Glomerular endothelial cell (primary cell): ENCODE results near the gene ARL4A. TPM values are rescaled to one million over a fixed set of nuclear protein-coding genes. Genes with fewer than 3 reads are reported as not detected.

Experiments used
- DNase-seq: peaks from one replicate; pipeline ENCODE4 v3.0.0-alpha.2; 2011; ENCODE audit warnings: low read depth, low spot score; ENCODE audit errors: extremely low read depth
- total RNA-seq: library from RNA; depleted of rRNA; stranded (reverse); fragments of >200 nt; gene quantifications from 2 replicates; pipeline ENCODE4 v1.2.3, GENCODE V29; 2015

The ARL4A gene
- total RNA-seq, 1 donor from 2014 or later = 29.1 TPM

GRCh38 chr7:12695965-12696364 lies 8.5 kb downstream of the ARL4A start:
- DNase-seq = no peak

GRCh38 chr7:12699299-12699698 lies 11.9 kb downstream of the ARL4A start:
- no peak for DNase-seq

GRCh38 chr7:12701433-12701832 lies 14.0 kb downstream of the ARL4A start:
- no peak for DNase-seq

- no peak for DNase-seq
Observed at GRCh38 chr7:12703881-12704280, 16.4 kb downstream of the ARL4A start.

- DNase-seq = no peak
Observed at GRCh38 chr7:12705878-12706277, 18.4 kb downstream of the ARL4A start.

DNA sequence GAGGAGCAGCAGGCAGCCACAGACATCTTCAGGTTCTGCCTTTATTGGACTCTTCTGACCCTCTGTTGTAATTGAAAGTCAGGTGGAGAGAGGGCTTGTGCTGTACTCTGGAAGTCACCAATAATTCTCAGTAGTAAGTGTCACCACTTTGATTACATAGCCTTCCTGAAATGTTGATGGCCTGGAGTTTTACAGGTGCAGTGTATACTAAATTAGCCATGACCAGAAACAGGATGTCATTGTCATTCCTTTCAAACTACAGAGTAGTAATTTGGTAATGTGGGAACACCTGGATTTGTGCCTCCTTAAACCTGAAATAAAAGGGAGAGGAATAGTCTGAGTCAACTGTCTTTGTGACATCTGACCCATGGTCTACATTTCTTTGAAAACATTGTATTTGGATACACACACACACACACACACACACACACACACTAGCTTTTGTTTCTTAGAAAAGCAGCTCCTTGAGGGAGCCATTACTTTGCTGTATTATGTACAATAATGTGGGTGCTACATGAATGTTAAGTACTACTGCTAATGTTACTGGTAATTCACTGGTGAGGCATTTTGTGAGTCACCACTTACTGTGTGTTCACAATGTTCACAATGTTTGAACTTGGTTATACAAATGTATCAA lies 19.6 kb downstream of the ARL4A start:
- DNase-seq = no peak

- no peak for DNase-seq
Observed at GRCh38 chr7:12708314-12708713, 20.9 kb downstream of the ARL4A start.

DNA sequence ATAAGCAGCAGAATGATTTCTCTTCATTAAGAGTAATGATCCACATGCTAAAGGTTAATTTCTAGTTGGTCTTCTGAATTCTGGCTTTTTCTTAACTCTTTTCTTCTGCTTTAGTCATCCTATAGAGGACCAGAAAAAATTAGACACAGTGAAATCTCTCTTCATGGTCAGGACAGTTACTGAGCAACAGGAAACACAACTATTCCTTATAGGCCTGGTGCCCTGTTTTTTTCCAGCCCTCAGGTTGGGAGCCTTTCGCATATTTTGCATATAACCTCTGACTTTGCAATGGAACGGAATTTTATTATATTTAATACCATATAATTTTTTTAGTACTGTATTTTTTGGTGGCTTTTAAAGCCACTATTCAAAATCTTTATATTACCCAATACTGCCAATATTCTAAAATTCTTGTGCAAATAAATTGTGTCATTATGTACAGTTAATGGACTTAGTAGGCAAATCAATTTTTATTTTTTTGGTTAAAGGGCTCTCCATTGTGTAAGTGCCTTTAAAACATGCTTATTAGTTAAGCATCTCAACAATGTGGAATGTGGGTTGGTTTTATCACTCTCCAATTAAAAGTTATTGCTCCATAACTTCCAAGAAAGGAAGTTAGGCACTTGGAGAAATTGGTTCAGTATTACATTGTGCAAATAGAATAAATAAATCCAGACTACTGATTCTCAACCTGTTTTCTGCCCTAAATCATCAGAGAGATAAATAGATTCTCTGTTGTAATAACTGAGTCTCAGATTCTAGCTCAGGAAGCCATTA lies 22.5 kb downstream of the ARL4A start:
- DNase-seq = no peak

DNA sequence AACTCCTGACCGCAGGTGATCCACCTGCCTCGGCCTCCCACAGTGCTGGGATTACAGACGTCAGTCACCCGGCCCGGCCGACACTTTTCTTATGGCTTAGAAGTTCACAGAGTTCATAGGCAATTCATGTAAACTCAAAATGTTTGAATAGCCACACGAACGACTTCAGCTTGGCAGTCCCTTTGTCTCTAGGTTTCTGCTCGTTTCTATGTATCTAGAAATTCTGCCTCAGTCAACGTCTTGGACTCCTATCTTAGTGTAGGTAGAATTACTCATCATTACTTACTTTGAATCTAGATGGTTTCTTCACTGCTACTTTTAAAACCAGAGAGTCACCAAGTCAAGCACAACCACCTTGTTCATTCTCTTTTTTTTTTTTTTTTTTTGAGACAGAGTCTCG lies 23.7 kb downstream of the ARL4A start:
- DNase-seq = no peak

GRCh38 chr7:12712236-12712635 lies 24.8 kb downstream of the ARL4A start:
- DNase-seq = no peak

- no peak for DNase-seq
Observed at GRCh38 chr7:12713625-12714378, 26.4 kb downstream of the ARL4A start.

- no peak for DNase-seq
Observed at GRCh38 chr7:12714379-12714737, 26.9 kb downstream of the ARL4A start.

DNA sequence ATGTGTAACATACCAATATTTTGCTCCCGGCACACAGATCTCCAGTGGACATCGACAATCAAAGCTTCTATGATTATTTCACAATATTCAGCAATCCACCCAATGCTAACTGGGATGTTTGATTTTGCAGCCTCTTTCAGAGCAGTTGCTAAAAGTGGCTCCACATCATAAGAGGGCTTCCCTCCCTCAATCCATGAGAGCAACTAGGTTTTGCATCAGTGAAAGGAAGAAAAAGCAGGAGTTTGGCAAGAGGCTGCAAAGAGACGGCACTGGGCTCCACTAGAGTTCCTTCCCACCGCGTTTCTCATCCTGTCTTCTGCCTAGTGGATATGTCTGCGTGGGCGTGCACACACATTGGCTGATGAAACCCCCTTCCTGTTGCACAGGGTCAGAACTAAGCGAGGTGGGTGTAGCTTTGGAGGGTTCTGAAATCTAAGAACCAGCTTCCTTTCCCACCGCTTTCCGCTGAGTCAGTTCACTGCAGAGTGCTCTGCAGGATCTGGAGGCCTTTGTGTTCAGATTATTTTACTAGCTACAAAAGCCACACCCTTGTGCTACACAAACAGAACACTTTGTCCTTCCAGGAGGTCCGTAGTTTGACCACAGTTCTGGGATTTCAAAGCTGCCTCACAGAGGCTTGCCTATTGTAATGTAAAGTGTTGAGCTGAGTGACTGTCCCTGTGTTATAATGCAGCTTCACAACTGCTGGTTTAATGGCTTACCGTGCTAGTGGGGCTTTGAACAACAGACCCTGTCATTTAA lies 28.1 kb downstream of the ARL4A start:
- DNase-seq = peak; percentile 82

GRCh38 chr7:12716134-12716681 lies 28.8 kb downstream of the ARL4A start:
- DNase-seq = no peak

DNA sequence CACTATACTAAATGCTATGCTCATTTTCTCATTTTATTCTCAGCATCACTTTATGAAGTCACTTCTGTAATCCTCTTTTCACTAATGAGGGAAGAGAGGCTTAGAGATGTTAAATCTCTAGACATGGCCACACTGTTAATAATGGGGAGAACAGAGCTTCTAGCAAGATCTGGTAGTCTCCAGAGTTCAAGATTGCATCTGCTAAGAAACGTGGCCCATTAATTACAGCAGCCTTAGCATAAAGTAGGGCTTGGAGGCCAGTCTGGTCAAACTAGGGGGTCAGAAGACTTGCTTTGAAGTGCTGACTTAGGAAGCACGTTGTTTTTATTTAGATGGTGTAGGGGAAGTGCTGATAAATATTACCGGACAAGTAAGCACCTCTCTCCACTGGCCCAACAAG lies 29.3 kb downstream of the ARL4A start:
- no peak for DNase-seq

DNA sequence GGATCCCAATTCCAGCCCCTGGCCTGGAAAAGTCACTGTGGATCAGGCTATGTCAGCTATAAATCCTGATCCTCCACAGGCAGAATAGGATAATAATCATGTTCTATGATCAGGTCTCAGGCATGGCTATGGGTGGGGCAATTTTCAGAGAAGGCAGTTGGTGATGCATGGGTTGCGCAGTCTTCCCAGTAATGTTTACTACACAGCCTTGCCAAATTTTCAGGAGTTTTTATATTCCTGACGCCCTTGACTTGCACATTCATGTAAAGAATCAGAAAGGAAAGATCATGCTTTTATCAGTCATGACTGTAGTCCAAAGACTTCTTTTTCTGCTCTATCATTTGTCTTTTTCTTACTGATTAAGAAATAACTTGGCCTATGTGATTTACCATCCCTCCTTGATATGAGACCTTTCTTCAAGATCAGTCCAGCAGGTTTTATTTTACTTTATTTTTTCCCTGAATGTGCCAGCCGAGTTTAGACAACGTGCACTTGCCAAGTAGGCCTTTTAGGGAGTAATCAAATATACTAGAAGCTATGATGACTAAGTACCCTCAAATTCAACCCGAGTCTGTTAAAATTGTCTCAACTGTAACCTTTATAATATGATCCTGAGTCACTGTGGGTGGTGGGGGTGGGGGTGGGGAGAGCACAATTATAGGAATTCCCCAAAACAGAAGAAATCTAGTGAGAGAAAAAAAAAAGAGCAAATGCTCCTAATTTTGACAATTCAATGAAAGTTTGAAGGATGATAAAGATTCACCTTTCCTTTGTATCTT lies 31.9 kb downstream of the ARL4A start:
- no peak for DNase-seq

GRCh38 chr7:12719981-12720865 lies 32.8 kb downstream of the ARL4A start:
- DNase-seq = no peak

- no peak for DNase-seq
Observed at GRCh38 chr7:12721286-12721830, 33.9 kb downstream of the ARL4A start.

DNA sequence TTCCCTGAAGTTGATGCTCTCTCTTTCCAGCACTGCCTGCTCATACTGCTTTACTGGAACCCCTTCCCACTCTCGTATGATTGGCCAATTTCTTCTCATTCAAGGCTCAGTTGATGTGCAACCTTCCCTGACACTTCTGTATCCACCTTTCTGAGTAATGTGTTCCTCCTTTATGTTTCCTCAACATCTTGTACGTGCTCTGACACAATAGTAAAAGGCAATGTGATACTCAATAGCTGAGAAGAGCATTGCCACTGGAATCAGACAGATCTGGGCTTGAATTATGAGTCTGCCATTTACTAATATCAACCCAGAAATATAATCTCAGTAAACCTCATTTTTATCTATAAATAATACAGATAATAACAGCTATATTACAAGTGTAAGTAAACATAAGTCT lies 34.7 kb downstream of the ARL4A start:
- DNase-seq = no peak
